PFSK-1 (cell line): ENCODE measurements around the gene PLRG1.

Experiments used
- FOXP2 ChIP-seq: optimal IDR thresholded peaks from 2 replicates; pipeline ENCODE3; 2011; ENCODE audit warnings: borderline replicate concordance, control low read depth, inconsistent platforms; ENCODE audit not compliant: insufficient read depth; ENCODE audit errors: extremely low read length, extremely low read depth
- POLR2AphosphoS5 ChIP-seq: IDR thresholded peaks from 2 replicates; pipeline ENCODE4 v1.6.1; 2012; ENCODE audit warnings: low read depth, mild to moderate bottlenecking, control low read depth, low read length, moderate library complexity
- REST ChIP-seq, 2 experiments: IDR thresholded peaks; 2 replicates each; pipeline versions ENCODE4 v1.6.1 to v1.8.0; 2011 to 2012; ENCODE audit warnings: low read depth in 2 of 2, low read length in 2 of 2, control low read depth in 1 of 2, inconsistent platforms in 1 of 2, mild to moderate bottlenecking in 1 of 2, moderate library complexity in 1 of 2; ENCODE audit not compliant: insufficient read depth in 1 of 2
- SIN3A ChIP-seq: IDR thresholded peaks from 2 replicates; pipeline ENCODE4 v1.6.1; 2012; ENCODE audit warnings: mild to moderate bottlenecking, low read length, moderate library complexity, borderline replicate concordance; ENCODE audit not compliant: insufficient read depth
- TAF1 ChIP-seq: IDR thresholded peaks from 2 replicates; pipeline ENCODE4 v1.6.1; 2012; ENCODE audit warnings: low read length, control low read depth, borderline replicate concordance; ENCODE audit not compliant: insufficient read depth

Gene PLRG1

GRCh38 chr4:154586296-154587033 lies 36.3 kb upstream of the PLRG1 start:
- TF ChIP-seq FOXP2 (no peak), TAF1 (no peak), SIN3A (no peak), POLR2AphosphoS5 (no peak), REST (IDR thresholded peaks at IDR 0.05; ENCODE audit: insufficient read depth in 1 of 2, low read depth in 2 of 2, low read length in 2 of 2) (no peak)

GRCh38 chr4:154585369-154586018 lies 35.3 kb upstream of the PLRG1 start:
- no peak for TF ChIP-seq SIN3A
- TF ChIP-seq REST (IDR thresholded peaks at IDR 0.05; ENCODE audit: insufficient read depth in 1 of 2, low read depth in 2 of 2, low read length in 2 of 2): no peak
- TF ChIP-seq FOXP2: no peak
- TF ChIP-seq TAF1: no peak
- TF ChIP-seq POLR2AphosphoS5: no peak

GRCh38 chr4:154584259-154584658 lies 34.1 kb upstream of the PLRG1 start:
- TF ChIP-seq TAF1 (no peak), FOXP2 (no peak), REST (IDR thresholded peaks at IDR 0.05; ENCODE audit: insufficient read depth in 1 of 2, low read depth in 2 of 2, low read length in 2 of 2) (no peak), POLR2AphosphoS5 (no peak), SIN3A (no peak)

- no peak for TF ChIP-seq REST (IDR thresholded peaks at IDR 0.05; ENCODE audit: insufficient read depth in 1 of 2, low read depth in 2 of 2, low read length in 2 of 2)
- no peak for TF ChIP-seq POLR2AphosphoS5
- TF ChIP-seq FOXP2: no peak
- no peak for TF ChIP-seq TAF1
- no peak for TF ChIP-seq SIN3A
Measured at GRCh38 chr4:154583677-154584076, 33.5 kb upstream of the PLRG1 start.
